ENCODE data around the gene UBE2V1. TPM values are rescaled to one million over a fixed set of nuclear protein-coding genes. Genes with fewer than 3 reads are reported as not detected.
"Not testable (repeated sequence)": the region's sequence is repeated elsewhere in the genome, so short reads cannot be mapped to it uniquely, and the experiment has no call there.

UBE2V1 gene
- total and polyA plus RNA-seq, 3 experiments from 2014 or later: 160 to 183 (median 176) TPM

DNA sequence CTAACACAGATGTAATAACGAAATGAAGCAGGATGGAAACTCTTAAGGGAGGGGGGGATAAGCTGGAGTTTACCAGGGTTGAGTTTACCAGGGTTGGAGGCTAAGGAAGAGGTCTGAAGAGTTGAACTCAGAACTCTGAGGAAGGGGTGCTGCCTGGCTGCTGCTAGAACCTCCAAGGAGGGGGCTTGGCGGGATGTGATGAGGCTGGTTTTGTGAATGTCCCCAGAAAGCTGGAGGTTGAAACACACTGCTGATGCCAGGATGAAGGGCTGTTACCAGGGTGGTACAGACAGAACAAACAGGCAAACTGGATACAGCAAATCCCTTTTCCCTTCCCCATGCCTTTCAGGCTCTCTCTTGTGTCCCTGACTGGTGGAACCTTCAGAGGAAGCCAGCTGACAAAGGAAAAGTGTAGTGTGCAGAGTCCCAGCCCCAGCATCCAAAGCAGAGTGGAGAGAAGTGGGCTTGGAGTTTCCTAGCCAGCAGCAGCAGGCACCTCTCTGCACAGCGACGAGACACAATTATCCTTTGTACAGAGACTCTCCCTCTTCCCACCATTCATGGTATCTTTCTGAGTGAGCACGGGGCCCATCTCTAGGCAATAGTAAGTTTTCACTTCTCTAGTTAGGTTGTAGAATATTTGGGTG is 23.7 kb downstream of the UBE2V1 start:
- Histone ChIP-seq H3K9me3 (ENCODE audit: low read length) (no peaks in the 10 kb centered on the region), H3K36me3 (ENCODE audit: insufficient read depth, low read length) (peaks cover under 1% of the 10 kb centered on the region), H3K4me3 (ENCODE audit: low read length) (no peak overlapping the region), H3K27ac (ENCODE audit: low read depth, low read length) (no peak overlapping the region), H3K27me3 (ENCODE audit: insufficient read depth, low read length, poor library complexity, severe bottlenecking) (no peaks in the 10 kb centered on the region), H3K4me1 (ENCODE audit: insufficient read depth, low read length) (peaks cover 15% of the 10 kb centered on the region)
- DNase-seq: no peak
- Mint-ChIP-seq H3K27me3 (no peaks in the 10 kb centered on the region), H3K9me3 (no peaks in the 10 kb centered on the region), H3K27ac (peak overlapping the region in 5 of 8 donors; percentile 13 to 83 (median 77)), H3K4me3 (no peak overlapping the region), H3K4me1 (peaks cover 38 to 61% (median 39%) of the 10 kb centered on the region in 3 donors), H3K36me3 (peaks cover 1 to 61% (median 4%) of the 10 kb centered on the region in 3 donors)
- POLR2A ChIA-PET: interaction anchor here (0.6 kb wide), 1 partner anchor 422 kb away, joined by 3 read pairs; no protein-coding TSS in a partner anchor
- CTCF ChIA-PET: interaction anchor here (1.2 kb wide), 1 partner anchor 18 kb away, joined by 5 read pairs; no protein-coding TSS in a partner anchor

DNA sequence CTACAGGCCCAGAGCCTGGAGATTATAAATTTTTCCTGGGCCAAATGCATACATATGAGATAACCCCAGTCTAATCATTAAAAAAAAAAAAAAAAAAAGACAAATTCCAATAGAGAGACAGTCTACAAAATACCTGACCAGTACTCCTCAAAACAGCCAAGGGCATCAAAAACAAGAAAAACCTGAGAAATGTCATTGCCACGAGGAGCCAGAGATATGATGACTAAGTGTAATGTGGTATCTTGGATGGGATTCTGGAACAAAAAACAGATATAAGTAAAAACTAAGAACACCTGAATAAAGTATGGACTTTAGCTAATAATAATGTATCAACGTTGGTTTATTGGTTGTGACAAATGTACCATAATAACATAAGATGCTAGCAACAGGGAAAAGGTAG is 24.9 kb downstream of the UBE2V1 start:
- Mint-ChIP-seq H3K4me3 (no peak overlapping the region), H3K9me3 (no peaks in the 10 kb centered on the region), H3K27ac (peak overlapping the region in 2 of 8 donors; percentile 29 to 36), H3K27me3 (no peaks in the 10 kb centered on the region), H3K36me3 (peaks cover 0 to 66% (median 1%) of the 10 kb centered on the region in 3 donors), H3K4me1 (peaks cover 33 to 61% (median 44%) of the 10 kb centered on the region in 3 donors)
- no peak overlapping the region for H3K4me3 ChIP-seq (ENCODE audit: low read length)
- H3K9me3 ChIP-seq (ENCODE audit: low read length): no peaks in the 10 kb centered on the region
- peaks cover 15% of the 10 kb centered on the region for H3K4me1 ChIP-seq (ENCODE audit: insufficient read depth, low read length)
- CTCF ChIA-PET: interaction anchor here (0.8 to 5.9 kb wide), 3 partner anchors 17 to 109 kb away, joined by 3 to 28 read pairs (median 3); no protein-coding TSS in a partner anchor
- H3K27ac ChIP-seq (ENCODE audit: low read depth, low read length): no peak overlapping the region
- H3K27me3 ChIP-seq (ENCODE audit: insufficient read depth, low read length, poor library complexity, severe bottlenecking): no peaks in the 10 kb centered on the region
- POLR2A ChIA-PET: no interaction called here
- no peaks in the 10 kb centered on the region for H3K36me3 ChIP-seq (ENCODE audit: insufficient read depth, low read length)
- DNase-seq: no peak

DNA sequence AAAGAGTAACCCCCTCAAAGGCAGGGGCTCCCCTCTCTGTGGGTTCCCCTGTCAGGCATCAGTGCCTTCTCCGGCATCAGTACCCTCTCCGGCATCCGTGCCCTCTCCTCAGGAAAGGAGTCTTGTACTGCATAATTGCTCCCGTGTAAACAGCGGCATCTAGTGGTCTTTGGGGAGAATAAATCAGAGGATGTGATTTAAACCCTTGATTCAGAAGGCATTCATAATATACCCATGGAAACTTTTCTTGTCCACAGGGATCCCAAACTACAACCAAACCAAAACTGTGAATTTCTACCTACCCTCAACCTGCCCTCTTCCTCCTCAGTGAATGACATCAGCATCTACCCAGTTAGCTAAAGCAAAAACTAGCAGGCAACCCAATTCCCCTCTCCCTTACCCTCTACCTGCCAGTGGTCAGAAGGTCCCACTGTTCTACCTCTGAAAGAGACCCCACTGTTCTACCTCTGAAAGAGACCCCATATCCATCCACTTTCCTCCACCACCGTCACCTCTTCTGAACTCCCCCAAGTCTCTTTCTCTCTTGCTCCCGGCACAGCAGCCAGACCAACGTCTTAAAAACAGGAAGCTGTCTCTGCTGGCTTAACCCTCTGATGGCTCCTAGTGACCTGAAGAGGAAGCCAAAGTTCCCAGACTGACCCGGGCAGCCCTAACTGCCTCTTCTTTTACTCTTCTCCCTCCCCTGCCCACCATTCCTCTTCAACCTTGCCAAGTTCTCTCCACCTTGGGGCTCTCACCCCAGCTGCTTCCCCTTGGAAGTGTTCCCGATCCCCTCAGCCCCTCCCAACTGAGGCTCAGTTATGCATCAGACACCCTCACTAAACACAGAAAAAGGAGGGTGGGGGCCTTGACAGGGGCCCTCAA is 27.2 kb downstream of the UBE2V1 start:
- no peaks in the 10 kb centered on the region for H3K27me3 ChIP-seq (ENCODE audit: insufficient read depth, low read length, poor library complexity, severe bottlenecking)
- Mint-ChIP-seq H3K27me3 (no peaks in the 10 kb centered on the region), H3K36me3 (peaks cover 0 to 71% (median 6%) of the 10 kb centered on the region in 3 donors), H3K4me1 (peaks cover 27 to 49% (median 35%) of the 10 kb centered on the region in 3 donors), H3K9me3 (no peaks in the 10 kb centered on the region), H3K4me3 (peak overlapping the region; percentile 23 to 92 (median 82)), H3K27ac (peak overlapping the region; percentile 37 to 93 (median 81))
- H3K4me1 ChIP-seq (ENCODE audit: insufficient read depth, low read length): peaks cover 15% of the 10 kb centered on the region
- H3K27ac ChIP-seq (ENCODE audit: low read depth, low read length): no peak overlapping the region
- ChIA-PET POLR2A (interaction anchor here (0.7 kb wide), 1 partner anchor 93 kb away, joined by 3 read pairs; no protein-coding TSS in a partner anchor), CTCF (interaction anchor here (0.6 to 5.9 kb wide), 18 partner anchors 9 to 123 kb away, joined by 3 to 38 read pairs (median 4); partner anchors contain the start of genes PEDS1, SNAI1 and UBE2V1)
- no peaks in the 10 kb centered on the region for H3K36me3 ChIP-seq (ENCODE audit: insufficient read depth, low read length)
- H3K9me3 ChIP-seq (ENCODE audit: low read length): no peaks in the 10 kb centered on the region
- DNase-seq: peak in 3 of 5 donors; percentile 13 to 53 (median 26)
- peak overlapping the region; percentile 44 for H3K4me3 ChIP-seq (ENCODE audit: low read length)

DNA sequence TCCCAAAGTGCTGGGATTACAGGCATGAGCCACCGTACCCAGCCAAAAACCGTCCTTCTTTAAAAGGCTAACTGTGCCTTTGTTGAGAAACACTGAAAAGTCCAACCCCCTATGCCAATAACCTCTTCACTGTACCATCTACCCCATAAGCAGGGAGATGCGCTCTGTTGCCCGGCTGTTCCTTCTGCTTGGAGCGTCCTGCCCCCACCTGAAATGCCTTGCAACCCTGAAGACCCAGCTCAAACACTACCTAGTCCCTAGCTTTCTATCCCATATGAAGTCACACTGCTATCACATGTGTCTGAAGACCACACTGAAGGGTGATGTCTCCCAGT is 27.8 kb downstream of the UBE2V1 start:
- Mint-ChIP-seq H3K36me3 (peaks cover 0 to 67% (median 6%) of the 10 kb centered on the region in 3 donors), H3K4me1 (peaks cover 23 to 43% (median 28%) of the 10 kb centered on the region in 3 donors), H3K27ac (peak overlapping the region in 7 of 8 donors; percentile 50 to 93 (median 83)), H3K4me3 (peak overlapping the region in 5 of 7 donors; percentile 45 to 89 (median 75)), H3K27me3 (no peaks in the 10 kb centered on the region), H3K9me3 (no peaks in the 10 kb centered on the region)
- peaks cover 15% of the 10 kb centered on the region for H3K4me1 ChIP-seq (ENCODE audit: insufficient read depth, low read length)
- POLR2A ChIA-PET: interaction anchor here (0.7 kb wide), 1 partner anchor 94 kb away, joined by 3 read pairs; no protein-coding TSS in a partner anchor
- H3K4me3 ChIP-seq (ENCODE audit: low read length): no peak overlapping the region
- no peaks in the 10 kb centered on the region for H3K27me3 ChIP-seq (ENCODE audit: insufficient read depth, low read length, poor library complexity, severe bottlenecking)
- no peaks in the 10 kb centered on the region for H3K36me3 ChIP-seq (ENCODE audit: insufficient read depth, low read length)
- CTCF ChIA-PET: interaction anchor here (0.6 to 5.9 kb wide), 11 partner anchors 9 to 106 kb away, joined by 3 to 38 read pairs (median 6); partner anchors contain the start of genes PEDS1 and SNAI1
- H3K9me3 ChIP-seq (ENCODE audit: low read length): no peaks in the 10 kb centered on the region
- DNase-seq: no peak
- H3K27ac ChIP-seq (ENCODE audit: low read depth, low read length): no peak overlapping the region

DNA sequence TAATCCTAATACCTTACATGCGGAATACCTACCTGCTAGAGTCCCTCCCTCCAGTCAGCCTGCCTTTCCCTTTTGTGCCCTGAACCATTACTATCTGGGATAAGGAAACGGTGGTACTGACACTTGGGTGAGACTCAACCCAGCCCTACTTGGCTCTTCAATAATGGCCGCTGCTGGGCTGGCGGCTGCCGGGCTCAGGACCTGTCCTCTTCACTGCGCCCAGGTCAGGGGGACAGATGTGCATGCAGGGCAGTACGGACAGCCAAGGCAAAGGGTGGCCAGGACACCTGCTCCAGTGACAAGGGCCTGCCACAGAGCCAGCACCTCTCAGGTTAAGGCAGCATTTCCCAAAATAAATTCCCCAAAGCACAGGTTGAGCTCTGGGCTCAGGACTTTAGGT is 29.9 kb downstream of the UBE2V1 start:
- CTCF ChIA-PET: interaction anchor here (1.0 to 5.9 kb wide), 5 partner anchors 11 to 104 kb away, joined by 3 to 38 read pairs (median 4); no protein-coding TSS in a partner anchor
- POLR2A ChIA-PET: no interaction called here
- peaks cover 0 to 48% (median 5%) of the 10 kb centered on the region in 3 donors for H3K36me3 Mint-ChIP-seq
- no peaks in the 10 kb centered on the region for H3K9me3 Mint-ChIP-seq
- no peaks in the 10 kb centered on the region for H3K27me3 ChIP-seq (ENCODE audit: insufficient read depth, low read length, poor library complexity, severe bottlenecking)
- no peaks in the 10 kb centered on the region for H3K36me3 ChIP-seq (ENCODE audit: insufficient read depth, low read length)
- H3K27me3 Mint-ChIP-seq: no peaks in the 10 kb centered on the region
- peaks cover 19 to 33% (median 24%) of the 10 kb centered on the region in 3 donors for H3K4me1 Mint-ChIP-seq
- peak overlapping the region in 1 of 8 donors; percentile 58 for H3K27ac Mint-ChIP-seq
- H3K27ac ChIP-seq (ENCODE audit: low read depth, low read length): no peak overlapping the region
- no peak for DNase-seq
- H3K4me3 ChIP-seq (ENCODE audit: low read length): no peak overlapping the region
- H3K4me1 ChIP-seq (ENCODE audit: insufficient read depth, low read length): peaks cover 15% of the 10 kb centered on the region
- no peaks in the 10 kb centered on the region for H3K9me3 ChIP-seq (ENCODE audit: low read length)
- H3K4me3 Mint-ChIP-seq: peak overlapping the region in 1 of 7 donors; percentile 18

DNA sequence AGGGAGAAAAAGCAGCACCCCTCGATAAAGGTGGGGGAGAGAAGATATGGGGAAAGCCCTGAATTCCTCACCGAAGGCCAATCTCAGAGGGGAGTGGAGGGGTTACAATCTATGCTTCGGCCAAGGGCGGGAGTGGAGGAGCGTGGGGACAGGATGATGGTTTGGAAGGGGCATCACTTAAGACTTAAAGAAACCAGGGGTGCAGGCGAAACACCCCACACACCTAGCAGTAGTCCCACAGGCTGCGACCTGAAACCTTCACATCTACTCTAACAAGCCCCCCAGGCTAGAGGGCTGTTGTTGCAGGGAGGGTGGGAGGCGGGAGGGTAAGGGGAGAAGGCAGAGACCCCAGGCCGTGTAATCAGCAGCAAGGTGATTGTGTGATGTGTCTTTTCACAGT is 30.9 kb downstream of the UBE2V1 start:
- Mint-ChIP-seq H3K27ac (peak overlapping the region in 4 of 8 donors; percentile 17 to 79 (median 58)), H3K36me3 (peaks cover 0 to 43% (median 5%) of the 10 kb centered on the region in 3 donors), H3K4me1 (peaks cover 19 to 26% (median 24%) of the 10 kb centered on the region in 3 donors)
- H3K27me3 ChIP-seq (ENCODE audit: insufficient read depth, low read length, poor library complexity, severe bottlenecking); POLR2A ChIA-PET; DNase-seq; H3K27ac ChIP-seq (ENCODE audit: low read depth, low read length); H3K4me3 Mint-ChIP-seq; H3K27me3 Mint-ChIP-seq; H3K9me3 ChIP-seq (ENCODE audit: low read length); H3K36me3 ChIP-seq (ENCODE audit: insufficient read depth, low read length); H3K9me3 Mint-ChIP-seq; H3K4me3 ChIP-seq (ENCODE audit: low read length): not testable (repeated sequence)
- CTCF ChIA-PET: interaction anchor here (1.0 kb wide), 1 partner anchor 38 kb away, joined by 4 read pairs; no protein-coding TSS in a partner anchor
- H3K4me1 ChIP-seq (ENCODE audit: insufficient read depth, low read length): peaks cover 15% of the 10 kb centered on the region

DNA sequence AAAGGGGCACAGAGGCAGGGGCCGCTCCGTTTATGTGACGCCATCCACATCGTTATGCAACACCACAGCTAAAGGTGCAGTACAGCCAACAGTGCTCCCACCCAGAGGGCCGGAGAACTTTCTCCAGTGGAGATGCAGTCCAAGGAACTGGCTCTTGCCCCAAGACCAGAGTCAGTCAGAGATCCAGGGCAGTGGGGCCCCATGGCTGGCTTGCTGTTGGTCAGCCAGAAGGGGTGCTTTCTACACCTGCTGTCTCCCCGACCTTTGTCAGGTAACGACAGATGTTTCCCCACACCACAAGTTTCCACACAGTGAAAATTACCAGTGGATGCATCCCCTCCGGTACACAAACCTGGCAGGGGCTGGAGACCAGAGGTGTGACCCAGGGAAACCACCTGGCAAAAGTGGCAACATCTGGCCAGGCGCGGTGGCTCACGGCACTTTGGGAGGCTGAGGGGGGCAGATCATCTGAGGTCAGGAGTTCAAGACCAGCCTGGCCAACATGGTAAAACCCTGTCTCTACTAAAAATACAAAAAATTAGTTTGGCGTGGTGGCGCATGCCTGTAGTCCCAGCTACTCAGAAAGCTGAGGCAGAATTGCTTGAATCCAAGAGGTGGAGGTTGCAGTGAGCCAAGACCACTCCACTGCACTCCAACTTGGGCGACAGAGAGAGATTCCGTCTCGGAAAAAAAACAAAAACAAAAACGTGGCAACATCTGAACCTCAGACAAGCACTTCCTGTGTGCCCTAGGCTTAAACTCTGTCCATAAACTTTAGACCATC is 34.9 kb downstream of the UBE2V1 start:
- Histone ChIP-seq H3K9me3 (ENCODE audit: low read length) (no peaks in the 10 kb centered on the region), H3K4me3 (ENCODE audit: low read length) (no peak overlapping the region), H3K27ac (ENCODE audit: low read depth, low read length) (no peak overlapping the region), H3K36me3 (ENCODE audit: insufficient read depth, low read length) (no peaks in the 10 kb centered on the region), H3K4me1 (ENCODE audit: insufficient read depth, low read length) (peaks cover 6% of the 10 kb centered on the region), H3K27me3 (ENCODE audit: insufficient read depth, low read length, poor library complexity, severe bottlenecking) (no peaks in the 10 kb centered on the region)
- DNase-seq: no peak
- Mint-ChIP-seq H3K9me3 (no peaks in the 10 kb centered on the region), H3K4me1 (peaks cover 4 to 6% (median 5%) of the 10 kb centered on the region in 3 donors), H3K27me3 (peaks cover 0 to 2% of the 10 kb centered on the region in 2 donors), H3K4me3 (no peak overlapping the region), H3K27ac (peak overlapping the region in 1 of 8 donors; percentile 75), H3K36me3 (peaks cover 0 to 20% (median 5%) of the 10 kb centered on the region in 3 donors)
- ChIA-PET CTCF (no interaction called here), POLR2A (no interaction called here)
